RWPE1 (cell line): Measurements from ENCODE around the gene MT1E.

Source experiments
- CTCF ChIA-PET: fragments of 350-600 bp; sonication (Branson Sonifier 250); formaldehyde crosslinking; extraction: SDS; loops from one replicate; lab custom pipeline; 2021; lab: Yijun Ruan, JAX
- POLR2A ChIA-PET: fragments of 400-600 bp; formaldehyde crosslinking; extraction: SDS; loops from one replicate; lab custom pipeline; 2020; ENCODE audit warnings: antibody characterized with exemption; ENCODE audit not compliant: low non-redundant PET; lab: Yijun Ruan, JAX
- DNase-seq: peaks from one replicate; pipeline ENCODE4 v3.0.0; 2012; ENCODE audit warnings: low spot score
- H3K27ac ChIP-seq: fragments of 450-650 bp; 2 replicates; pipeline ENCODE4 v1.5.1; 2017
- CTCF ChIP-seq: fragments of 450-650 bp; conservative IDR thresholded peaks from 2 replicates; pipeline ENCODE4 v1.5.1; 2017; ENCODE audit warnings: low read depth, mild to moderate bottlenecking

MT1E gene

GRCh38 chr16:56584276-56584675, 41.3 kb upstream of the MT1E start:
- ChIA-PET POLR2A (no interaction called here), CTCF (interaction anchor here (0.5 to 1.4 kb wide), 2 partner anchors 16 to 20 kb away, joined by 3 to 6 read pairs; no protein-coding TSS in a partner anchor)
- no peak for TF ChIP-seq CTCF
- H3K27ac ChIP-seq, result no peak overlapping the region
- no peak for DNase-seq

DNA sequence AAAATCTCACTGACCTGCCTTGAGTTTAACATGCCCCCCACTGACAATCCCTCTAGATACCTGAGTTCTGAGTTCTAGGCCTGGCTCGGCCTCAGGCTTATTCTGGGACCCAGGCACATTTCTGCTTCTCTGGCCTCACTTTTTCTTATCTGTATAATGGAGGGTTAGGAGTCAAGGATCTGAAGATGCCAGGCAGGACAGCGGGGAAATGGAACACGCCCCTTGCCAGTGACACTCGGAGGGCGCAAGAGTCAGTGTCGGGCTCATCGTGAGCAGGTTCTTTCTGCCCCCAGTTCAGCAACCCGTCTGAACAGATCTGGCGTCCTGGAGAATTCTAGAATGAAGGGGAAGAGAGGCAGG, 36.8 kb upstream of the MT1E start:
- CTCF ChIA-PET, result no interaction called here
- TF ChIP-seq CTCF, result no peak
- DNase-seq, result no peak
- POLR2A ChIA-PET, result no interaction called here
- no peak overlapping the region for H3K27ac ChIP-seq

DNA sequence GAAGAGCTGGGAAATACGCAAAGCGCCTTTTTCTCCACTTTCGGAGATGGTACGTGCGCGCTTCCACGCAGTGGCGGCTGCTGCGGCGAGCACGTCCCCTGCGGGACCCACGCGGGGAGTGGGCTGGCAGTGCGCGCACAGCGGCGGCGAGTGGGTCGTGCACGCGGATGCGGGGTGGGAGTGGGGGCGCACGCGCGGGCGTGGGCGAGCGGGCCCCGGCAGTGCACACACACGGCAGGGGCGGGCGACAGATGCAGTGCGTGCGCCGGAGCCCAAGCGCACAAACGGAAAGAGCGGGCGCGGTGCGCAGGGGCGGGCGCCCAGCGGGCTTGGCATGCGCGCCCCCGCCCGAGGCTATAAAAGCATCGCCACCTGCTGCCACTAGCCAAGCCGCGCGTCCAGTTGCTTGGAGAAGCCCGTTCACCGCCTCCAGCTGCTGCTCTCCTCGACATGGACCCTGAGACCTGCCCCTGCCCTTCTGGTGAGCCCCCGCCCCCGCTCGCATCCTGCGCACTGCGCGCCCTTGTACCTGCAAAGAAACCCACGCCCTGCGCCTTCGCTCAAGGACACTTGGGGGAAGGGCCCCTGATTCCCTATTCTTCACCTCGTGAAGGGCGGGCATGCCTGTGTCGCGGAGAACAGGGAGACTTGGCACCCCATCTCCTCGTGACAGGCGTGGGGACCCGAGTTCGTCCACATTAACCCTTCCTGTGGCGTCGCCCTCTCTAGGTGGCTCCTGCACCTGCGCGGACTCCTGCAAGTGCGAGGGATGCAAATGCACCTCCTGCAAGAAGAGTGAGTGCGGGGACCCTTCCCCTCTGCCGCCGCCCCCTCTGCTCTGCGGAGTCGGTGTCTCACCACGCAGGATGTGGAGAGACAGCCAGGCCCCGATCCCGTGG, 36.2 kb upstream of the MT1E start, which contains the start of gene MT3:
Gene MT3 (plus strand): TSS at position 388 of the 899 bp plus-strand sequence. CDS start 63 bp downstream, at position 451.
- DNase-seq, result no peak
- ChIA-PET POLR2A (no interaction called here), CTCF (interaction anchor here (1.2 kb wide), 1 partner anchor 11 kb away, joined by 3 read pairs; no protein-coding TSS in a partner anchor)
- TF ChIP-seq CTCF, result peak; percentile 11; the same call in 1 of the 2 replicates
- no peak within 1 kb of the TSS for H3K27ac ChIP-seq

DNA sequence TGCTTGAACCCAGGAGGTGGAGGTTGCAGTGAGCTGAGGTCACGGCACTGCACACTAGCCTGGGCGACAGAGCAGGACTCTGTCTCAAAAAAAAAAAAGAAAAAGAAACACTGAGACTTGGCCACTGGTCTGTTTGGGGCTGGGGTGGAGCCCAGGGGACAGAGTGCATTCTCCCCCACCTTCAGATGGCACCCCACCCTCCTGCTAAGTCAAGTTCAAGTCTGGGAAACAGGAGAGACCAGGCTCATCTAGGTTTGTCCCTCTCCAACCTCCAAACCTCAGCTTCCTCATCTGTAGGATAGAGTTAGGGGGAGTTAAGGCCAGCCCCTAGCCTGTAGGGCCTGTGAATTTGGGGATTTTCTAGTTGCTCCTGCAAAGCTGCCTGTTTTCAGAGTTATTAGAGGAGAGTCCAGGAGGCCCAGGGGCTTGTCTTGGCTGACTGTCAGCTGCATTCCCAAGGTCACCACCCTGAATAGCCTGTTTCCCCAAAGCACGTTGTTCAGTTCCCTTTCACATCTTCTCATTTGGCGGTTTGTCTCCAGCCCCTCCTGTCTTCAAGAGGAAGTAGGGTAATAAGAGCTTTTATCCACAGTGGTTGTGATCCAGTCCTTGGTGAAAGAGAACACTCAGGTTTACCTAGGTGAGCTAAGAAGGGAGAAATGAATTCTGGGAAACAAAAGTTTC, 34.1 kb upstream of the MT1E start:
- DNase-seq, result no peak
- POLR2A ChIA-PET, result no interaction called here
- TF ChIP-seq CTCF, result no peak
- CTCF ChIA-PET, result interaction anchor here (1.3 kb wide), 1 partner anchor 9 kb away, joined by 3 read pairs; no protein-coding TSS in a partner anchor
- H3K27ac ChIP-seq, result no peak overlapping the region

DNA sequence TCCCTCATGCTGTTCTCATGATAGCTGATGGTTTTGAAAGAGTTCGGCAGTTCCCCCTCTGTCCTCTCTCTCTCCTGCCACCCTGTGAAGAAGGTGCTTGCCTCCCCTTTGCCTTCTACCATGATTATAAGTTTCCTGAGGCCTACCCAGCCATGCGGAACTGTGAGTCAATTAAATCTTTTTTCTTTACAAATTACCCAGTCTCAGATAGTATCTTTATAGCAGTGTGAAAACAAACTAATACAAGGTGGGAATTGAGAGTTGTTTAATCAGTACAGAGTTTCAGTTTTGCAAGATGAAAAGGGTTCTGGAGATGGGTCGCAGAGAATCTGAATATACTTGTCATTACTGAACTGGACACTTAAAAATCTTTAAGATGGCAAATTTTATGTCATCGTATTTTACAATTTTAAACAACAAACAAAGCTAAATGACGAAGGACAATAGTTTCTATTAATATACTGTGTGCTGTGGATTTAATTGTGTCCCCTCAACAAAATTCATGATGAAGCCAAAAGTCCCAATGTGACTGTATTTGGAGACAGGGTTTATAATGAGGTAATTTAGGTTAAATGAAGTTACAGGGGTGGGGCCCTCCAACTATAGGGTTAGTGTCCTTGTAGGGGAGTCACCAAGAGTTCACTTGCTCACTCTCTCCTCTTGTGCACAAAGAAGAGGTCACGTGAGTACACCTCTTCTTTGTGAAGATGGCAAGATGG, 31.8 kb upstream of the MT1E start:
- ChIA-PET CTCF (interaction anchor here (0.5 kb wide), 1 partner anchor 1060 kb away, joined by 4 read pairs; no protein-coding TSS in a partner anchor), POLR2A (no interaction called here)

More for the DNA sequence above, 31.8 kb upstream of the MT1E start:
- no peak overlapping the region for H3K27ac ChIP-seq
- DNase-seq, result no peak
- TF ChIP-seq CTCF, result no peak
